Measurements from ENCODE around the gene PUM1.
"Not testable (repeated sequence)": the region's sequence is repeated elsewhere in the genome, so short reads cannot be mapped to it uniquely, and the experiment has no call there.

Gene PUM1

GRCh38 chr1:30949487-30949838 lies 116.1 kb downstream of the PUM1 start:
- peaks cover 33% of the 10 kb centered on the region for H3K36me3 ChIP-seq (ENCODE audit: control insufficient read depth, insufficient read depth, low read length)
- H3K9me3 ChIP-seq (ENCODE audit: control insufficient read depth, insufficient read depth, low read length); H3K4me3 ChIP-seq (ENCODE audit: low read depth, low read length); H3K27me3 ChIP-seq (ENCODE audit: control insufficient read depth, insufficient read depth, low read length); H3K4me1 ChIP-seq (ENCODE audit: control insufficient read depth, insufficient read depth, low read length); H3K9ac ChIP-seq (ENCODE audit: low read depth, low read length): not testable (repeated sequence)

GRCh38 chr1:30948813-30949486 lies 116.6 kb downstream of the PUM1 start:
- not testable (repeated sequence) for H3K4me1 ChIP-seq (ENCODE audit: control insufficient read depth, insufficient read depth, low read length); H3K27me3 ChIP-seq (ENCODE audit: control insufficient read depth, insufficient read depth, low read length); H3K9ac ChIP-seq (ENCODE audit: low read depth, low read length); H3K9me3 ChIP-seq (ENCODE audit: control insufficient read depth, insufficient read depth, low read length); H3K4me3 ChIP-seq (ENCODE audit: low read depth, low read length)
- H3K36me3 ChIP-seq (ENCODE audit: control insufficient read depth, insufficient read depth, low read length): peaks cover 30% of the 10 kb centered on the region

GRCh38 chr1:30948278-30948677 lies 117.2 kb downstream of the PUM1 start:
- no peaks in the 10 kb centered on the region for H3K9me3 ChIP-seq (ENCODE audit: control insufficient read depth, insufficient read depth, low read length)
- H3K4me3 ChIP-seq (ENCODE audit: low read depth, low read length): no peak overlapping the region
- no peaks in the 10 kb centered on the region for H3K27me3 ChIP-seq (ENCODE audit: control insufficient read depth, insufficient read depth, low read length)
- no peaks in the 10 kb centered on the region for H3K4me1 ChIP-seq (ENCODE audit: control insufficient read depth, insufficient read depth, low read length)
- no peak overlapping the region for H3K9ac ChIP-seq (ENCODE audit: low read depth, low read length)
- peaks cover 27% of the 10 kb centered on the region for H3K36me3 ChIP-seq (ENCODE audit: control insufficient read depth, insufficient read depth, low read length)

GRCh38 chr1:30947212-30947611 lies 118.3 kb downstream of the PUM1 start:
- peaks cover 28% of the 10 kb centered on the region for H3K36me3 ChIP-seq (ENCODE audit: control insufficient read depth, insufficient read depth, low read length)
- H3K9ac ChIP-seq (ENCODE audit: low read depth, low read length): no peak overlapping the region
- H3K27me3 ChIP-seq (ENCODE audit: control insufficient read depth, insufficient read depth, low read length): no peaks in the 10 kb centered on the region

GRCh38 chr1:30942326-30942963 lies 123.1 kb downstream of the PUM1 start:
- H3K9ac ChIP-seq (ENCODE audit: low read depth, low read length): no peak overlapping the region
- H3K4me1 ChIP-seq (ENCODE audit: control insufficient read depth, insufficient read depth, low read length): no peaks in the 10 kb centered on the region
- H3K4me3 ChIP-seq (ENCODE audit: low read depth, low read length): no peak overlapping the region
- H3K27me3 ChIP-seq (ENCODE audit: control insufficient read depth, insufficient read depth, low read length): no peaks in the 10 kb centered on the region
- H3K36me3 ChIP-seq (ENCODE audit: control insufficient read depth, insufficient read depth, low read length): peaks cover 29% of the 10 kb centered on the region
- no peaks in the 10 kb centered on the region for H3K9me3 ChIP-seq (ENCODE audit: control insufficient read depth, insufficient read depth, low read length)

More at GRCh38 chr1:30947212-30947611, 118.3 kb downstream of the PUM1 start:
- no peaks in the 10 kb centered on the region for H3K9me3 ChIP-seq (ENCODE audit: control insufficient read depth, insufficient read depth, low read length)
- no peak overlapping the region for H3K4me3 ChIP-seq (ENCODE audit: low read depth, low read length)
- no peaks in the 10 kb centered on the region for H3K4me1 ChIP-seq (ENCODE audit: control insufficient read depth, insufficient read depth, low read length)

- Histone ChIP-seq H3K4me3 (ENCODE audit: low read depth, low read length) (no peak overlapping the region), H3K27me3 (ENCODE audit: control insufficient read depth, insufficient read depth, low read length) (no peaks in the 10 kb centered on the region), H3K36me3 (ENCODE audit: control insufficient read depth, insufficient read depth, low read length) (peaks cover 42% of the 10 kb centered on the region), H3K9me3 (ENCODE audit: control insufficient read depth, insufficient read depth, low read length) (no peaks in the 10 kb centered on the region), H3K4me1 (ENCODE audit: control insufficient read depth, insufficient read depth, low read length) (no peaks in the 10 kb centered on the region), H3K9ac (ENCODE audit: low read depth, low read length) (no peak overlapping the region)
Observed at GRCh38 chr1:30940541-30940940, 125.0 kb downstream of the PUM1 start.

GRCh38 chr1:30936541-30937171 lies 128.9 kb downstream of the PUM1 start:
- Histone ChIP-seq H3K36me3 (ENCODE audit: control insufficient read depth, insufficient read depth, low read length) (peaks cover 50% of the 10 kb centered on the region), H3K4me3 (ENCODE audit: low read depth, low read length) (no peak overlapping the region), H3K27me3 (ENCODE audit: control insufficient read depth, insufficient read depth, low read length) (no peaks in the 10 kb centered on the region), H3K9ac (ENCODE audit: low read depth, low read length) (no peak overlapping the region), H3K4me1 (ENCODE audit: control insufficient read depth, insufficient read depth, low read length) (no peaks in the 10 kb centered on the region), H3K9me3 (ENCODE audit: control insufficient read depth, insufficient read depth, low read length) (no peaks in the 10 kb centered on the region)

- H3K36me3 ChIP-seq (ENCODE audit: control insufficient read depth, insufficient read depth, low read length): peaks cover 47% of the 10 kb centered on the region
- not testable (repeated sequence) for H3K4me1 ChIP-seq (ENCODE audit: control insufficient read depth, insufficient read depth, low read length)
Observed at GRCh38 chr1:30935758-30936157, 129.8 kb downstream of the PUM1 start.

GRCh38 chr1:30934613-30935012 lies 130.9 kb downstream of the PUM1 start:
- Histone ChIP-seq H3K9me3 (ENCODE audit: control insufficient read depth, insufficient read depth, low read length) (no peaks in the 10 kb centered on the region), H3K4me3 (ENCODE audit: low read depth, low read length) (no peak overlapping the region), H3K4me1 (ENCODE audit: control insufficient read depth, insufficient read depth, low read length) (no peaks in the 10 kb centered on the region), H3K9ac (ENCODE audit: low read depth, low read length) (no peak overlapping the region), H3K27me3 (ENCODE audit: control insufficient read depth, insufficient read depth, low read length) (no peaks in the 10 kb centered on the region), H3K36me3 (ENCODE audit: control insufficient read depth, insufficient read depth, low read length) (peaks cover 38% of the 10 kb centered on the region)

More at GRCh38 chr1:30935758-30936157, 129.8 kb downstream of the PUM1 start:
- not testable (repeated sequence) for H3K9ac ChIP-seq (ENCODE audit: low read depth, low read length); H3K27me3 ChIP-seq (ENCODE audit: control insufficient read depth, insufficient read depth, low read length); H3K4me3 ChIP-seq (ENCODE audit: low read depth, low read length); H3K9me3 ChIP-seq (ENCODE audit: control insufficient read depth, insufficient read depth, low read length)

- Histone ChIP-seq H3K4me3 (ENCODE audit: low read depth, low read length) (no peak overlapping the region), H3K9me3 (ENCODE audit: control insufficient read depth, insufficient read depth, low read length) (no peaks in the 10 kb centered on the region), H3K4me1 (ENCODE audit: control insufficient read depth, insufficient read depth, low read length) (no peaks in the 10 kb centered on the region), H3K36me3 (ENCODE audit: control insufficient read depth, insufficient read depth, low read length) (peaks cover 38% of the 10 kb centered on the region), H3K27me3 (ENCODE audit: control insufficient read depth, insufficient read depth, low read length) (no peaks in the 10 kb centered on the region), H3K9ac (ENCODE audit: low read depth, low read length) (no peak overlapping the region)
Observed at GRCh38 chr1:30933874-30934252, 131.7 kb downstream of the PUM1 start.

GRCh38 chr1:30930631-30931173 lies 134.8 kb downstream of the PUM1 start:
- no peaks in the 10 kb centered on the region for H3K9me3 ChIP-seq (ENCODE audit: control insufficient read depth, insufficient read depth, low read length)
- peaks cover 19% of the 10 kb centered on the region for H3K36me3 ChIP-seq (ENCODE audit: control insufficient read depth, insufficient read depth, low read length)
- H3K27me3 ChIP-seq (ENCODE audit: control insufficient read depth, insufficient read depth, low read length): no peaks in the 10 kb centered on the region
- H3K4me1 ChIP-seq (ENCODE audit: control insufficient read depth, insufficient read depth, low read length): no peaks in the 10 kb centered on the region
- H3K9ac ChIP-seq (ENCODE audit: low read depth, low read length): no peak overlapping the region
- H3K4me3 ChIP-seq (ENCODE audit: low read depth, low read length): no peak overlapping the region
